A549 treated with GW870086 at 1 μM for 4 hours (cell line): ENCODE data around the gene C1orf174. TPM values are rescaled to one million over a fixed set of nuclear protein-coding genes. Genes with fewer than 3 reads are reported as not detected.

Experiments
- total RNA-seq: library from RNA; stranded (reverse); fragments of 200-300 nt; extraction: Qiagen RNA extraction; gene quantifications from 5 replicates; pipeline ENCODE4 v1.2.3, GENCODE V29; 2022; ENCODE audit warnings: low read depth

Gene C1orf174
- total RNA-seq: 22.3 to 26.0 TPM (median 24.6 TPM) in 5 replicates

DNA sequence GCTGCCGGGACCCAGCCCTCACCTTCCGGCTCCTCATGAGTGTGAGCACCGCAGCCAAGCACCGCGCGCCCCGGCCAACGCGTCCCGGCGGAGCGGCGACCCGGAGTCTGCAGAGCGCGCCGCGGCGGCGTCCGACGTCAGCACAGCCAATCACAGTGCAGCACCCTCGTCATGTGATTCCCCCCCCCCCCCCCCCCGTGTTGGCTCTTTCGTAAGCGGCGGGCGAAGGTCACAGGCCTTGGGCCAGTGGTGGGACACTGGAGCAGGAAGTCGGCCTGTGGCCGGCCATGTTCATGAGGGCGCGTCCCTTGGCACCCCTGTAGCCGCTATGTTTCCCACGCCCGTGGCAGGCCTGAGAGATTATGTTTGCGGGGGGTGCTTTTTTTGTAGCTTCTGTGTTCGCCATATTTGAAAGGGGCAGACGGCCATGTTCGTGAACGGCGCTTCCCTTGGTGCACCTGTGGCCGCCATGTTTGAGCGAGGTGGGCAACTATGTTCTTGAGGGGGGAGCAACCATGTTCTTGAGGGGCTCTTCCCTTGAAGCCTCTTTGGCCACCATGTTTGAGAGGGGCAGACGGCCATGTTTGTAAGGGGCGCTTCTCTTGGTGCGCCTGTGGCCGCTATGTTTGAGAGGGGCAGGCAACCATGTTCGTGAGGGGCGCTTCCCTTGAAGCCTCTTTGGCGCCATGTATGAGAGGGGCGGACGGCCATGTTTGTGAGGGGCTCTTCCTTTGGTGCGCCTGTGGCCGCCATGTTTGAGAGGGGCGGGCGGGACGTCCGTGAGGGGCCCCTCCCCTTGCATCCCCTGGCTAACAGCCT is at the start of gene C1orf174:
C1orf174 (minus strand) TSS at position 123 of the 819 bp plus-strand sequence; CDS start at position 37, 86 bp downstream.

DNA sequence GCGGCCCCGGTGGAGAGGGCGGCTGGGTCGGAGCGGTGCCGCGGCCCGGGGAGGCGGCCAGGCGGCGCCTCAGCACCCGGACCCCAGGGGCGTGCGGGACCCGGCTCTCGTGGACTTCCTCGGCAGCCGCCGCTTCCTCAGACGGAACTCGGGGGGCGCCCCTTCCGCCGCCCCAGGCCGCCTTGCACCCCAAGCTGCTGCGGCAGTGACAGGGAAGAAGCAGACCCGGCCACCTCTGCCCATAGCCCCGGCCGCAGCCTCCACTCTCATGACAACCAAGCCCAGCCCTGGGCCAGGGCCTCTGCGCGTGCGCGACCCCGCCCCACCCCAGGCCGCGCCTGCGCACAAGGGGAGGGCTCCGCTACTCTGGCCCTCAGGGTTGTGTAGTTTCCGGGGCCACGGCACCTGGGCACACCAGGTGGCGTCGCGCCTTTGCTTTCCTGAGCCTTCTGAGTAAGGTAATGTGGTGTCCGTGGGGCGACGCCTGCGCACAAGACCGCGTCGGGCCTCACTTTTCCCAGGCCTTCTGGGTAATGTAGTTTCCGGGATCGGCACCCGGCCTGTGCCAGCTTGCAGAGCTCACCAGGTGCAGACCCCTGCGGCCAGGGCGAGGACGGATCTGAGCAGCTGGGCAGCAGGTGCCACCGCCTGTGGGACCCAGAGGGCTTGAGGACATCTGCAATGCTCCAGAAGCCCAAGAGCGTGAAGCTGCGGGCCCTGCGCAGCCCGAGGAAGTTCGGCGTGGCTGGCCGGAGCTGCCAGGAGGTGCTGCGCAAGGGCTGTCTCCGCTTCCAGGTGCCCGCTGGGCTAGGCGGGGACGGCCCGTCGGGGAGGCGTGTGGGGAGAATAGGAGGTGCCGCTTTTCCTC is 42.9 kb downstream of the C1orf174 start, which contains the start of the genes CEP104 and DFFB:
CEP104 (minus strand) TSS at position 289 of the 868 bp plus-strand sequence. CDS start 4,804 bp downstream, outside the sequence.
DFFB (plus strand) TSS at position 554 of the 868 bp plus-strand sequence; CDS start at position 682, 128 bp downstream.

Other genes with a start within 250 kb of the C1orf174 start
- gene TP73, start 247.8 kb downstream of the C1orf174 start, total RNA-seq: 0.42 to 0.87 TPM (median 0.68 TPM) in 5 replicates
- not detected in 5 replicates for gene CCDC27, start 147.8 kb downstream of the C1orf174 start, total RNA-seq
- gene SMIM1, start 127.5 kb downstream of the C1orf174 start, total RNA-seq: 0.79 to 1.9 TPM (median 1.3 TPM) in 5 replicates
- gene LRRC47, start 103.8 kb downstream of the C1orf174 start, total RNA-seq: 30.5 to 34.2 TPM (median 32.5 TPM) in 5 replicates
- gene CEP104, start 43.1 kb downstream of the C1orf174 start, total RNA-seq: 11.3 to 17.9 TPM (median 15.7 TPM) in 5 replicates
- 3.1 to 4.0 TPM (median 3.8 TPM) in 5 replicates for gene DFFB, start 42.8 kb downstream of the C1orf174 start, total RNA-seq